HG02759 (cell line): ENCODE results near the gene YPEL4.

Source experiments
- ATAC-seq: cut with Tn5 transposase; IDR thresholded peaks from one replicate; pipeline ENCODE4 v1.9.1; 2021; ENCODE audit warnings: mild to moderate bottlenecking, moderate library complexity; ENCODE audit not compliant: unreplicated experiment

The YPEL4 gene

DNA sequence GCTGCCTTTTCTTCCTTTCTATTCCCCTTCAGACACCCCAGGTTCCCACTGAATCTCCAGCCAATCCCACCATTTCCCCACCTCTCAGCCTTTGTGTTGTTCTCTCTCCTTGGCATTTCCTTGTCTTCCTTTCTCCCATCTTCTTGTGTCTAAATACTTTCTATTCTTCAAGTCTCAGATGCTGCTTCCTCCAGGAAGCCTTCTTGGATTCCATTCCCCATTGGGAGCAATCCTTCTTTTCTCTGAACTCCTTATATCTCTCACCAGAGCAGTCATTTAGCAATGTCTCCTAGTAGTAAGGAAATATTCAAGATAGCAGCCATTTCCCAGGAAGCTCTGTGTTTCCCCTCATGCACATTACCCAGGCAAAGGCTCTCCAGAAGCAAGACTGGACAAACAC lies 15.4 kb downstream of the YPEL4 start:
- no peak for ATAC-seq

GRCh38 chr11:57633394-57634070 lies 16.2 kb downstream of the YPEL4 start:
- ATAC-seq, result no peak

DNA sequence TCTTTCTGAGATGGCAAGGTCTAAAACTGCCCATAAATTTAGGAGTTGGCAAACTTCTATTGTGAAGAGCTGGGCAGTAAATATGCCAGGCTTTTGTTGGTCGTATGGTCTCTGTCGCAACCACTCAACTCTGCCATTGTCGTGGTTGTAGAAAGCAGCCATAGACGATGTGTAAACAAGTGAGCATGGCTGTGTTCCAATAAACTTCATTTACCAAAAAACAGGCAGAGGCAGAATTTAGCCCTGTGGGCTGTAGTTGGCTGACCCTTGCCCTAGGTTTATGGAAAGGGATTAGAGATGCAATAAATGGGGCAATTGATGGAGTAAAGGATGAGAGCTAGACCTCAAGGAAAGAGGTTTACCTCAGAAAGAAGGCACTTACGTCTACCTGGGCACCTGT lies 17.6 kb downstream of the YPEL4 start:
- no peak for ATAC-seq

DNA sequence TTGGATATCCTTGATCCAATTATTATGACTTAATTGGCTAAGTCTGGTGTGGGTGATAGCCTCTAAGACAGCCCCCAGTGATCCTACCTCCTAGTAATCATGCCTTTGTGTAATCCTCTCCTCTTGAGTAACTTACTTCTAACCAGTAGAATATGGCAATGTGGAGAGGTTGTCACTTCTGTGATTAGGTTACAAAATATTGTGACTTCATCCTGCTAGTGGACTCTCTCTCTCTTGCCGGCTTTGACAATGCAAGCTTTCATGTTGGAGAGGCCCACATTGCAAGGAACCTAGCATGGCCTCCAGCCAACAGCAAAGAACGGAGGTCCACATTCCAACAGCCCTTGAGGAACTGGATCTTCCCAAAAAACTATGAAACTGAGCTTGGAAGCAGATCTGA lies 19.5 kb downstream of the YPEL4 start:
- ATAC-seq, result no peak

- no peak for ATAC-seq
Measured at GRCh38 chr11:57626895-57627294, 22.8 kb downstream of the YPEL4 start.

DNA sequence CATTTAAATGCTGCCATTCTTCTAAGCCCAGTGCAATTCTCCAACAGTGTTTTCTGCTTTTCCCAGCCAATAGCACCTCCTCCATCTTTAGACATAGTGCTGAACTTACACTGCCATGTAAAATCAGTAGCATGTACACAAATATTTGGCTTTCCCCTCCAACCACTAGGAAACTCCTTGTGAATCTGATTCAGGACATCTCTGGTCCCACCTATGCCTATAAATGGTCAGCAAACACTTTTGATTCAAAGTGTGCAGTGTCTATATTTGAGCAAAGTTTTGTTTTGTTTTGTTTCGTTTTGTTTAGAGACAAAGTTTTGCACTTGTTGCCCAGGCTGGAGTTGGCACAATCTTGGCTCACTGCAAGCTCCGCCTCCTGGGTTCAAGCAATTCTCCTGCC lies 24.8 kb downstream of the YPEL4 start:
- no peak for ATAC-seq

- ATAC-seq, result no peak
Measured at GRCh38 chr11:57622263-57622662, 27.4 kb downstream of the YPEL4 start.

DNA sequence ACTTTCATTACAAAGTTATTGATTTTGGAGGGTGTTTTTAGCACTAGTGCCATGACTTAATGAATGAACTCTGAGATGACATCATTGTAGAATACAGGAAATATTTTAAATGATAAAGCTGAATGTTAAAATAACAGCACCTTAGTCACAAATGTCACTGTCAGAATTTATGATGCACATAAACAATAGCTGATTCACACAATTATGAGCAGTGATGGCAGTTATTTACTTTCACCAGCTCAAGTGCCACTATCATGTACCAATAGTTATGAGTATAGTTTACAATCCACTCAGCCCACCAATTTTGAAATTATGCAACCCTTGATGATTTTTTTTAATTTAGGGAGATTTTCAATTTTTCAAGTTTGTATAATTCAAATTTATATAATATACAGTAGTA lies 29.2 kb downstream of the YPEL4 start:
- ATAC-seq, result no peak

GRCh38 chr11:57619331-57619730 lies 30.4 kb downstream of the YPEL4 start:
- ATAC-seq, result no peak

DNA sequence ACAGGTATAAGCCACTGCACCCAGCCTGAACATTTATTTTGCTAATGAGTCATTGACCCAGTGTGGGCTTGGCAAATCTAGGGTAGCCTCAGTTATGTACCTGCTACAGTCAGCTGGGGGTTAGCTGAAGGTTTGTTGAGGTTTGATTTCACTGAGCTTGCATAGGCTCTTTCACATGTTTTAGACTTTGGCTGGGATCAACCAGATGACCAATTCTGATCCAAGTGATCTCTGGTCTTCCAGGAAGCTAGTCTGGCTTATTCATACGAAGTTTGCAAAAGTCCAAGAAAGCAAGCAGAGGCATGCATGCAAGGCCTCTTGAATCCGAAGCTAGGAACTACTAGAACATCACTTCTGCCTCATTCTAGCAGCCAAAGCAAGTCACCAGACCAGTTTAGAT lies 31.3 kb downstream of the YPEL4 start:
- ATAC-seq, result no peak

DNA sequence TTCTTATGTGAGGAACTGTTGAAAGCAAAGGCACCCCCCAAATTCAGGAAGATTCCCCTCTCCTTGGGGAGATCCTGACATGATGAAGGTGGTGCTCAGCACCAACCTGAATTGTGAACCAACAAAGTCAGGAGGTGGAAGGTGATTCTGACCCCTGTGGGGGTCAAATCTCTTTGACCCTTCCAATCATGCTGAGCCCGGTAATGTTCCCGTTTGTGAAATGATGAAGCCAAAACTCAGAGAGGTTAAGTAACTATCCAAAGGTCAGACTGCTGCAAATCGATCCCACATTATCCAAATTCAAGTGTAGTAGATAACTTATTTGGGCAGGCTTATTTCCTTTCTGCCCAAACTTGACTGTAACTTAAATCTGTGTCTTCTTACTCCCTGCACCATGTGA lies 33.1 kb downstream of the YPEL4 start:
- no peak for ATAC-seq

- no peak for ATAC-seq
Measured at GRCh38 chr11:57615308-57615707, 34.4 kb downstream of the YPEL4 start.

DNA sequence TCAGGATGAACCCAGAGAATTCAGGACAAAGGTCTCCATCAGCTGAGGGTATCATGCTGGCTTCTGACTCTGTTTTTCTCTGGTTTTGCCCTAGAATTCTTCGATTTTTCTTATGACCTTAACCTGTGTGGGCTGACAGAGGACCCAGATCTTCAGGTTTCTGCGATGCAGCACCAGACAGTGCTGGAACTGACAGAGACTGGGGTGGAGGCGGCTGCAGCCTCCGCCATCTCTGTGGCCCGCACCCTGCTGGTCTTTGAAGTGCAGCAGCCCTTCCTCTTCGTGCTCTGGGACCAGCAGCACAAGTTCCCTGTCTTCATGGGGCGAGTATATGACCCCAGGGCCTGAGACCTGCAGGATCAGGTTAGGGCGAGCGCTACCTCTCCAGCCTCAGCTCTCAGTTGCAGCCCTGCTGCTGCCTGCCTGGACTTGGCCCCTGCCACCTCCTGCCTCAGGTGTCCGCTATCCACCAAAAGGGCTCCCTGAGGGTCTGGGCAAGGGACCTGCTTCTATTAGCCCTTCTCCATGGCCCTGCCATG lies 35.4 kb downstream of the YPEL4 start:
- no peak for ATAC-seq

- no peak for ATAC-seq
Measured at GRCh38 chr11:57610170-57610569, 39.5 kb downstream of the YPEL4 start.

- ATAC-seq, result no peak
Measured at GRCh38 chr11:57605028-57605420, 44.7 kb downstream of the YPEL4 start.

- ATAC-seq, result no peak
Measured at GRCh38 chr11:57604296-57605027, 45.2 kb downstream of the YPEL4 start.

DNA sequence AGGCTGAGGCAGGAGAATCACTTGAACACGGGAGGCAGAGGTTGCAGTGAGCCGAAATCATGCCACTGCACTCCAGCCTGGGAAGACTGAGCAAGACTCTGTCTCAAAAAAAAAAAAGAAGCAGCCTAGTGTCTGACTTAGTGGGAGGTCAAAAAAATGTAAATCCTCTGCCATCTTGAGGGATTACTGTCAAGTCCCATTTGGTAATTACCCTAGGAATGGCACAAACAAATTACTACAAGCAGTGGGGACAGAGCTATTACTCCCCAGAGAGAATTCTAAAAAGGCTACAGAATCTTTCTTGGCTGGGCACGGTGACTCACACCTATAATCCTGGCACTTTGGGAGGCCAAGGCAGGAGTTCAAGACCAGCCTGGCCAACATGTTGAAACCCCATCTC lies 48.4 kb downstream of the YPEL4 start:
- no peak for ATAC-seq

- no peak for ATAC-seq
Measured at GRCh38 chr11:57599381-57599780, 50.3 kb downstream of the YPEL4 start.

DNA sequence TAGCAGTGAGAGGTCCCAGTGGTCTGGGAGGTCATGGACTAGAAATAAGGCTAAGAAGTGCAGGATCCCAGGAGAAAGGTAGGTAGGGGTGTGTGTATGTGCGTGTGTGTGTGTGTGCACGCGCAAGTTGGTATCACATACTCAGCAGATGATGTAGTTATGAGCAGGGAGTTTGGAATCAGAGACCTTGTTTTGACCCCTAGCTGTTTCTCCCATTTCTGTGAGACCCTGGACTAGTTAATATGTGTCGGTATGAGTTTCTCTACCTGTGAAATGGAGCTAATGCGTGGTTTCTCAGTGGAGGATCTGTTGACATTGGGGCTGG lies 50.9 kb downstream of the YPEL4 start:
- no peak for ATAC-seq

- ATAC-seq, result no peak
Measured at GRCh38 chr11:57597916-57598830, 51.5 kb downstream of the YPEL4 start.

DNA sequence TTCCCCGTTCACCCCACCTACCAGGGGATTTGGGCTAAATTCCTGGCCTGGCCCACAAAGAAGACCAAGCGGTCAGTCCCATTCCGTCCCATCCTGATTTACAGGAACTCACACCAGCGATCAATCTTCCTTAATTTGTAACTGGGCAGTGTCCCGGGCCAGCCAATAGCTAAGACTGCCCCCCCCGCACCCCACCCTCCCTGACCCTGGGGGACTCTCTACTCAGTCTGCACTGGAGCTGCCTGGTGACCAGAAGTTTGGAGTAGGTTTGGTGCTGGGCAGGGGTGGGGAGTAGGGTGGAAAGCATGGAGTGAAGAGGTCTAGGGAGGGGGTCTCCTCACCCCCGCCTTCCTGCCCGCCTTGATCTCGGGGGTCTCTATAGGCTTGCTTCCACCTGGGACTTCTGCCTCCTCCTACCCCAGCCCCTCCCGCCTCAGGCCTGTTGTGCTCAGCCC lies 52.2 kb downstream of the YPEL4 start, which contains the start of gene SERPING1:
Gene SERPING1, plus strand, starts transcription at position 225 of the 455 bp plus-strand sequence. CDS start 586 bp downstream, outside the sequence.
- no peak for ATAC-seq
